GM12878 (cell line): ENCODE data around the gene C2orf92.

Experiments
- POLR2AphosphoS5 ChIP-seq: IDR thresholded peaks from 2 replicates; pipeline ENCODE4 v1.6.1; 2011; ENCODE audit warnings: mild to moderate bottlenecking, low read length, inconsistent platforms
- YY1 ChIP-seq: IDR thresholded peaks from 2 replicates; pipeline ENCODE4 v1.6.1; 2011; ENCODE audit warnings: low read depth, mild to moderate bottlenecking, low read length
- ZBTB40 ChIP-seq: fragments of 450-650 bp; IDR thresholded peaks from 2 replicates; pipeline ENCODE4 v1.6.1; 2016; ENCODE audit warnings: mild to moderate bottlenecking, moderate library complexity, borderline replicate concordance

GRCh38 chr2:97714084-97714949, 44.8 kb downstream of the C2orf92 start:
- no peak for TF ChIP-seq POLR2AphosphoS5
- no peak for TF ChIP-seq ZBTB40
- TF ChIP-seq YY1 = no peak
